GM12873 (cell line): Measurements from ENCODE around the gene INSM1.

Experiments
- CTCF ChIP-seq: IDR thresholded peaks from 2 replicates; pipeline ENCODE4 v1.5.1; 2012; ENCODE audit warnings: low read depth, mild to moderate bottlenecking, moderate library complexity, low read length, control low read depth; ENCODE audit not compliant: insufficient read depth; ENCODE audit errors: missing control alignments

Gene INSM1

DNA sequence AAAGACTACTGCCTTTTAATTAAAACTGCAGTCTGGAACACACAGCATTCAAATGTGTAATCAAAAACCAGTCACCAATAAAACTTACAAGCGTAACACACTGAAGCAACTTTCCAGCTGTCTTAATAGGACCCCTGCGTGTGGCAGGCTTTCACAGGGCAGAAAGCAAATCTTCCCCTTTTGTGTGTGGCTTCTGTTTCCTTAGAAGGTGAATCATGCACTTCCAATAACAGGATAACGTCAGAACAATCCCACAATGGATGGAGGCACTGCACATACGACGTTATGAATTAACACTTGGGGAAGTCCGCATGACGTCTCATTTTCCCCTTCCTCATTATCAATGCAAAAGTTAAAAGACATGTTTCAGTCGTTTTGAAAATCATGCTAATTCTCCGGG, 44.8 kb downstream of the INSM1 start:
- TF ChIP-seq CTCF = no peak

DNA sequence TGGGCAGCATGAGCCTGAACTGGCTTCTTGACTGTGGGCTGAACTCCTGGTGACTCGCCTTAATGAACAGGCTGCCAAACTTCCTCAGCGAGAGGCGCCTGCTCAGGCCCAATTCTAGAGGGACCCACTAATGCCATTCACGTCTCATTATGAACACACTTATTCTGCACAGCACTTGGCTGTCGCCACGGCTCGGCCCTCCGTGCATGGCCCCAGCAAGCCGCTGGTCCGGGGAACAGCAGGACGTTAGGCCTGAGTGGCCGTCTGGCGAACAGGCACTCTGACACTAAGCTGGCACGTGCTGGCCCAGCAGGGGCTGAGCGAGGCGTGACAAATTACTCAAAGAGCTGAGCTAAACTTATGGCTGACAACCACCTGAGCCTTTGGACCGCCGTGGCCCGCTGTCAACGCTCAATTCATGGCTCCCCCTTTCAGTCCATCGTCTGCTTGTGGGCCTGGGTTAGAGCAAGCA, 45.9 kb downstream of the INSM1 start:
- no peak for TF ChIP-seq CTCF

DNA sequence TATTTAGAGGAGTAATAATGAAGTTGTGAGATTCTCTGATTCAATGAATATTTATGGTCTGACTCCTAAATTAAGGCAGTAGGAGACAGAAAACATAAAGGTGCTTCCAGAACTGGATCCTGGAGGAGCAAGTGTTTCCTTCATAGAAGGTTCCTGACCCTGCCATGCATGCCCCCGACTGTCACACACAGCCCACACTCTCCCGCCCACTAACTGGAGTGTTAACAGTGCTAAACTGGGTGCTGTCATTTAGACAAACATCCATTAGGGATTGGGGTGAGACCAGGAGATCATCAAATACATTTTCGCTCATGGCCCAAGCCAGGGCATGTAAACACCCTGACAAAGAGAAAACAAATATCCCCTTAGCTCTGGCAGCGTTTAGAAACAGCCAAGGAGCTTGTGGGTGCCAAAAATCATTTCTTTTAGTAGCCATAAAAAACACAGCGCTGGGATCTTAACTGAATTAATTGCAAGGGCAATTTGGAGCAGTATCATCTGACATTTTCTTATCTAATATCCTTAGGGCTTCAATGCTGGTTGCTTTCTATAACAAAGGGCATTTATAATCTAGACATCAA, 46.8 kb downstream of the INSM1 start:
- no peak for TF ChIP-seq CTCF

GRCh38 chr20:20415321-20415720, 47.4 kb downstream of the INSM1 start:
- TF ChIP-seq CTCF = no peak

DNA sequence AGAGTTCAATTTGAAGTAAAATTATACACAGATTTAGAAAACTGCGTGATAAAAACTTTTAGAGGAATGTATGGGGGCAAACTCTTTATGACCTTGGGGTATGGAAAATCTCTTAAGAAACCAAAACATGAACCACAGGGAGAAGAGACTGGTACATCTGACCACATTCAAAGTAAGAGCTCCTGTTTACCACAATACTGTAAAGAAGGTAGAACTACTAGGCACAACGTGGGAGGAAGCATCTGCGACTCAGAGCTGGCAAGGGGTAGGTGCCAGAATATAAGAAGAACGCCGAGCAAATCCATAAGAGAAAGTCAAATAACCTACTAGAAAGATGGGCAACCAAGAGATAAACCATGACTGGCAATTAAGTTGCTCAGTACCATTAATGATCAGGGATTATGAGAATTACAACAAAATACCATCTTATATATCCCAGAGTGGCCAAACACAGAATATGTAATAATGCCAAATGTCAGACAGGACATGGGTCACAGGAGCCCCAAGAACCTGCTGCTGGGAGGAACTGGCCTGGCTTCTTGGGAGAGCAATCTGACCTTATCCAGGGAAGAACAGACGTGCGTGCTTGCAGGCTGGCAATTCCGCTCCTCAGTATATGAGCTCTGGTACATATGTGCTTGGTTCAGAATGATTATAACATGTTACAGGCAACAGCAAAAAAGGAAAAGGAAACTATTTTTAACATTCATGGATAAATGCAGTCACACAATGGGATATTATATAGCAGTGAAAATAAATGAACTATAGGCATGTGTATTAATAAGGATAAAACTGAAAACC, 50.2 kb downstream of the INSM1 start:
- no peak for TF ChIP-seq CTCF
